H9 (cell line): ENCODE results near the gene FABP1. TPM values are rescaled to one million over a fixed set of nuclear protein-coding genes. Genes with fewer than 3 reads are reported as not detected.

Source experiments
- DNase-seq: peaks from one replicate; pipeline ENCODE4 v3.0.0-alpha.2; 2017
- H2AFZ ChIP-seq: one replicate; pipeline ENCODE4 v1.6.1; 2013; ENCODE audit warnings: mild to moderate bottlenecking, low read length, control low read depth, moderate library complexity
- H2AK5ac ChIP-seq: 2 replicates; pipeline ENCODE4 v1.6.1; 2013; ENCODE audit warnings: low read length, control low read depth, mixed read lengths; ENCODE audit not compliant: insufficient read length
- H2BK120ac ChIP-seq: one replicate; pipeline ENCODE4 v1.6.1; 2013; ENCODE audit warnings: low read depth, mild to moderate bottlenecking, low read length, control low read depth, inconsistent platforms; ENCODE audit not compliant: poor library complexity, severe bottlenecking
- H2BK12ac ChIP-seq: 2 replicates; pipeline ENCODE4 v1.6.1; 2013; ENCODE audit warnings: low read length, control low read depth, mixed read lengths, low read depth; ENCODE audit not compliant: insufficient read length
- H2BK15ac ChIP-seq: 2 replicates; pipeline ENCODE4 v1.6.1; 2013; ENCODE audit warnings: low read depth, low read length, control low read depth
- H2BK20ac ChIP-seq: one replicate; pipeline ENCODE4 v1.6.1; 2013; ENCODE audit warnings: low read depth, mild to moderate bottlenecking, low read length, control low read depth, inconsistent platforms; ENCODE audit not compliant: poor library complexity, severe bottlenecking
- H2BK5ac ChIP-seq: 2 replicates; pipeline ENCODE4 v1.6.1; 2013; ENCODE audit warnings: low read length, control low read depth, mixed read lengths; ENCODE audit not compliant: insufficient read length
- H3K14ac ChIP-seq: 2 replicates; pipeline ENCODE4 v1.6.1; 2013; ENCODE audit warnings: low read length, control low read depth; ENCODE audit not compliant: insufficient read depth
- H3K18ac ChIP-seq: 2 replicates; pipeline ENCODE4 v1.6.1; 2013; ENCODE audit warnings: low read depth, mild to moderate bottlenecking, mixed read lengths, low read length, control low read depth; ENCODE audit not compliant: insufficient read length
- H3K23ac ChIP-seq: 2 replicates; pipeline ENCODE4 v1.6.1; 2013; ENCODE audit warnings: low read length, control low read depth, mixed read lengths, low read depth; ENCODE audit not compliant: insufficient read length
- H3K23me2 ChIP-seq: 2 replicates; pipeline ENCODE4 v1.6.1; 2013; ENCODE audit warnings: low read depth, mild to moderate bottlenecking, mixed read lengths, low read length, control low read depth; ENCODE audit not compliant: insufficient read length, poor library complexity, severe bottlenecking
- H3K27ac ChIP-seq: 2 replicates; pipeline ENCODE4 v1.5.1; 2013; ENCODE audit warnings: low read length, control low read depth, mixed read lengths, low read depth; ENCODE audit not compliant: insufficient read length
- H3K27me3 ChIP-seq: 2 replicates; pipeline ENCODE4 v1.6.1; 2013; ENCODE audit warnings: low read length, control low read depth, inconsistent platforms; ENCODE audit not compliant: insufficient read depth
- H3K4ac ChIP-seq: 2 replicates; pipeline ENCODE4 v1.6.1; 2013; ENCODE audit warnings: low read depth, mild to moderate bottlenecking, control low read depth, inconsistent platforms, low read length, moderate library complexity
- H3K4me1 ChIP-seq: 2 replicates; pipeline ENCODE4 v1.6.1; 2013; ENCODE audit warnings: low read length, control low read depth, inconsistent platforms; ENCODE audit not compliant: insufficient read depth
- H3K4me2 ChIP-seq: 2 replicates; pipeline ENCODE4 v1.6.1; 2013; ENCODE audit warnings: low read length, control low read depth, mixed read lengths; ENCODE audit not compliant: insufficient read length, insufficient read depth
- H3K56ac ChIP-seq: 2 replicates; pipeline ENCODE4 v1.6.1; 2013; ENCODE audit warnings: low read depth, mild to moderate bottlenecking, mixed read lengths, low read length, control low read depth; ENCODE audit not compliant: insufficient read length
- H3K79me1 ChIP-seq: 2 replicates; pipeline ENCODE4 v1.6.1; 2013; ENCODE audit warnings: low read depth, mild to moderate bottlenecking, moderate library complexity, low read length, control low read depth, inconsistent platforms; ENCODE audit not compliant: insufficient read depth, poor library complexity, severe bottlenecking
- H3K79me2 ChIP-seq: 2 replicates; pipeline ENCODE4 v1.6.1; 2013; ENCODE audit warnings: low read length, control low read depth, inconsistent platforms; ENCODE audit not compliant: insufficient read depth
- H3K9ac ChIP-seq: 2 replicates; pipeline ENCODE4 v1.6.1; 2013; ENCODE audit warnings: low read length, control low read depth, mixed read lengths; ENCODE audit not compliant: insufficient read length; ENCODE audit errors: extremely low read depth
- H3K9me3 ChIP-seq: one replicate; pipeline ENCODE4 v1.6.1; 2013; ENCODE audit warnings: low read depth, low read length, inconsistent platforms; ENCODE audit not compliant: control insufficient read depth
- H3T11ph ChIP-seq: one replicate; pipeline ENCODE4 v1.6.1; 2013; ENCODE audit warnings: mild to moderate bottlenecking, low read length, control low read depth, inconsistent platforms
- H4K20me1 ChIP-seq: one replicate; pipeline ENCODE4 v1.6.1; 2013; ENCODE audit not compliant: control insufficient read depth, insufficient read length, insufficient read depth
- H4K5ac ChIP-seq: 2 replicates; pipeline ENCODE4 v1.6.1; 2013; ENCODE audit warnings: low read depth, mild to moderate bottlenecking, mixed read lengths, low read length, control low read depth; ENCODE audit not compliant: insufficient read length
- H4K8ac ChIP-seq: replicated peaks from 2 replicates; pipeline ENCODE4 v1.6.1; 2013; ENCODE audit warnings: low read length, control low read depth, mixed read lengths, low read depth; ENCODE audit not compliant: insufficient read length
- H4K91ac ChIP-seq: 2 replicates; pipeline ENCODE4 v1.6.1; 2013; ENCODE audit warnings: low read depth, mild to moderate bottlenecking, moderate library complexity, mixed read lengths, low read length, control low read depth; ENCODE audit not compliant: insufficient read length
- H3K27ac Mint-ChIP-seq, 3 experiments: 2 replicates in 2 of 3; 3 replicates in 1 of 3; pipeline ENCODE4 v1.8.0; 2020 to 2021; ENCODE audit warnings: mixed read lengths in 3 of 3, mild to moderate bottlenecking in 1 of 3, moderate library complexity in 1 of 3
- H3K27me3 Mint-ChIP-seq: 2 replicates; pipeline ENCODE4 v1.8.0; 2021; ENCODE audit warnings: low read depth, mild to moderate bottlenecking, moderate library complexity, mixed read lengths
- H3K36me3 Mint-ChIP-seq, 3 experiments: 2 replicates in 2 of 3; 3 replicates in 1 of 3; pipeline ENCODE4 v1.8.0; 2020 to 2021; ENCODE audit warnings: low read depth in 3 of 3, mixed read lengths in 3 of 3; ENCODE audit not compliant: insufficient read depth in 1 of 3
- H3K4me1 Mint-ChIP-seq, 2 experiments: 2 replicates each; pipeline ENCODE4 v1.8.0; 2020; ENCODE audit warnings: mixed read lengths in 2 of 2
- H3K4me3 Mint-ChIP-seq, 2 experiments: 2 replicates in 1 of 2; 3 replicates in 1 of 2; pipeline ENCODE4 v1.8.0; 2020 to 2021; ENCODE audit warnings: mild to moderate bottlenecking in 2 of 2, mixed read lengths in 2 of 2, moderate library complexity in 1 of 2
- H3K9me3 Mint-ChIP-seq, 2 experiments: 2 replicates in 1 of 2; 3 replicates in 1 of 2; pipeline ENCODE4 v1.8.0; 2020; ENCODE audit warnings: mild to moderate bottlenecking in 2 of 2, mixed read lengths in 2 of 2, moderate library complexity in 1 of 2
- WGBS: extraction: QIAGEN DNeasy Blood & Tissue Kit; methylation state at CpG from one replicate; pipeline ENCODE4 v1.1.7; 2013; ENCODE audit warnings: missing lambda C conversion rate, low lambda C conversion rate, mixed read lengths; ENCODE audit not compliant: insufficient read length; ENCODE audit errors: extremely low coverage; 5-methylcytosine and 5-hydroxymethylcytosine counted together
- total RNA-seq: library from RNA; stranded (reverse); gene quantifications from 2 replicates; pipeline ENCODE4 v1.2.1, GENCODE V29; 2021
- TF ChIP-seq, protein P1 (sequence below): fragments of 200-600 bp; sonication (generic); conservative IDR thresholded peaks from 3 replicates; pipeline ENCODE4 v1.8.0; 2021; ENCODE audit warnings: antibody characterized with exemption, mild to moderate bottlenecking

Gene FABP1
- total RNA-seq, 1 experiment from 2014 or later, result not detected

DNA sequence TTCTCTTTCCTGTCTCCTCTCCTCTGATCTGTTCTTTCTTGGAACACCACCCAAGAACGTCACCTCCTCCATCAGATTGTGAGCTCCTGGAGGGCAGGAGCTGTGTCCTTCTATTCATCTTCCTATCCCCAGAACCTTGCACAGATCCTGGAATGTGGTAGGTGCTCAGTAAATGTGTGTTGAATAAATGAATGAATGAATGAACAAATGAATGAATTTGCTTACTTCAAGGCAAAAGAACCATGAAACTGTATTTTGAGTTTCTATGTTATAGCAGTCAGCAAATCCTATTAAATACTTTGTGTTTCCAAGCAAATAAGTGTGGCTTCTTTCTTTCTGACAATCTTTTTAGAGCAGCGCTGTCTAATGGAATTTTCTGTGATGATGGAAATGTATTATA is 14.8 kb downstream of the FABP1 start:
- TF ChIP-seq, protein P1, sequence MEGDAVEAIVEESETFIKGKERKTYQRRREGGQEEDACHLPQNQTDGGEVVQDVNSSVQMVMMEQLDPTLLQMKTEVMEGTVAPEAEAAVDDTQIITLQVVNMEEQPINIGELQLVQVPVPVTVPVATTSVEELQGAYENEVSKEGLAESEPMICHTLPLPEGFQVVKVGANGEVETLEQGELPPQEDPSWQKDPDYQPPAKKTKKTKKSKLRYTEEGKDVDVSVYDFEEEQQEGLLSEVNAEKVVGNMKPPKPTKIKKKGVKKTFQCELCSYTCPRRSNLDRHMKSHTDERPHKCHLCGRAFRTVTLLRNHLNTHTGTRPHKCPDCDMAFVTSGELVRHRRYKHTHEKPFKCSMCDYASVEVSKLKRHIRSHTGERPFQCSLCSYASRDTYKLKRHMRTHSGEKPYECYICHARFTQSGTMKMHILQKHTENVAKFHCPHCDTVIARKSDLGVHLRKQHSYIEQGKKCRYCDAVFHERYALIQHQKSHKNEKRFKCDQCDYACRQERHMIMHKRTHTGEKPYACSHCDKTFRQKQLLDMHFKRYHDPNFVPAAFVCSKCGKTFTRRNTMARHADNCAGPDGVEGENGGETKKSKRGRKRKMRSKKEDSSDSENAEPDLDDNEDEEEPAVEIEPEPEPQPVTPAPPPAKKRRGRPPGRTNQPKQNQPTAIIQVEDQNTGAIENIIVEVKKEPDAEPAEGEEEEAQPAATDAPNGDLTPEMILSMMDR, result no peak
- Histone ChIP-seq H3K79me1 (no peaks in the 10 kb centered on the region), H2BK120ac (no peak overlapping the region), H4K91ac (no peak overlapping the region), H3T11ph (no peak overlapping the region), H3K79me2 (no peaks in the 10 kb centered on the region), H3K14ac (no peak overlapping the region), H3K18ac (no peak overlapping the region), H2BK5ac (no peak overlapping the region), H3K56ac (no peak overlapping the region), H2BK12ac (no peak overlapping the region), H3K4ac (no peak overlapping the region), H2BK20ac (no peak overlapping the region), H3K23me2 (no peaks in the 10 kb centered on the region), H3K27ac (no peak overlapping the region), H4K5ac (no peak overlapping the region), H3K9me3 (no peaks in the 10 kb centered on the region), H3K27me3 (no peaks in the 10 kb centered on the region; the same call in 1 of the 2 replicates), H2AK5ac (no peak overlapping the region), H4K20me1 (no peaks in the 10 kb centered on the region), H3K4me1 (no peaks in the 10 kb centered on the region), H3K4me2 (no peak overlapping the region), H2BK15ac (no peak overlapping the region), H4K8ac (no peak overlapping the region), H2AFZ (no peak overlapping the region), H3K23ac (no peak overlapping the region), H3K9ac (no peak overlapping the region)
- no peak overlapping the region for H3K4me3 Mint-ChIP-seq
- H3K27ac Mint-ChIP-seq, result no peak overlapping the region
- H3K4me1 Mint-ChIP-seq, result peaks cover 11% of the 10 kb centered on the region in 2 experiments
- no CpG with 5 or more reads among the region's 2 CpGs for WGBS
- H3K9me3 Mint-ChIP-seq, result peaks cover 0 to under 1% of the 10 kb centered on the region in 2 experiments; a peak in 1 of 5 replicates
- no peaks in the 10 kb centered on the region; a peak in 2 of 7 replicates for H3K36me3 Mint-ChIP-seq
- DNase-seq, result no peak
- peaks cover 7% of the 10 kb centered on the region for H3K27me3 Mint-ChIP-seq
